Activated CD4-positive, alpha-beta T cell treated with anti-CD3 and anti-CD28 coated beads, Interleukin-2, amount 50 U/mL, for 4 hours (primary cell): ENCODE measurements around the gene LCNL1.
"Not testable (repeated sequence)": the region's sequence is repeated elsewhere in the genome, so short reads cannot be mapped to it uniquely, and the experiment has no call there.

Experiments
- DNase-seq, 2 experiments: peaks; one replicate each; pipeline ENCODE4 v3.0.0-alpha.2; 2020

Gene LCNL1

GRCh38 chr9:137028263-137029057 is 45.7 kb downstream of the LCNL1 start:
- DNase-seq, result peak; percentile 52

GRCh38 chr9:137029058-137029936 is 46.5 kb downstream of the LCNL1 start:
- peak; percentile 60 to 69 for DNase-seq

- DNase-seq, result no peak
These were observed 47.2 kb downstream of the LCNL1 start for GRCh38 chr9:137030006-137030405.

- no peak for DNase-seq
These were observed 48.0 kb downstream of the LCNL1 start for GRCh38 chr9:137030538-137031527.

- no peak for DNase-seq
These were observed 49.3 kb downstream of the LCNL1 start, which contains the start of gene FUT7 for GRCh38 chr9:137031904-137032640. Gene FUT7 (minus strand): TSS chr9:137032088. CDS start chr9:137031991, 97 bp downstream.

- no peak for DNase-seq
These were observed 50.1 kb downstream of the LCNL1 start for GRCh38 chr9:137032858-137033257.

GRCh38 chr9:137033481-137033880 is 50.7 kb downstream of the LCNL1 start:
- DNase-seq, result not testable (repeated sequence)

- DNase-seq, result no peak
These were observed 51.4 kb downstream of the LCNL1 start for GRCh38 chr9:137034039-137034708.

GRCh38 chr9:137034709-137035506 is 52.1 kb downstream of the LCNL1 start:
- peak; percentile 85 for DNase-seq
